Measurements from ENCODE around the gene PF4V1.

The PF4V1 gene, protein sequence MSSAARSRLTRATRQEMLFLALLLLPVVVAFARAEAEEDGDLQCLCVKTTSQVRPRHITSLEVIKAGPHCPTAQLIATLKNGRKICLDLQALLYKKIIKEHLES

DNA sequence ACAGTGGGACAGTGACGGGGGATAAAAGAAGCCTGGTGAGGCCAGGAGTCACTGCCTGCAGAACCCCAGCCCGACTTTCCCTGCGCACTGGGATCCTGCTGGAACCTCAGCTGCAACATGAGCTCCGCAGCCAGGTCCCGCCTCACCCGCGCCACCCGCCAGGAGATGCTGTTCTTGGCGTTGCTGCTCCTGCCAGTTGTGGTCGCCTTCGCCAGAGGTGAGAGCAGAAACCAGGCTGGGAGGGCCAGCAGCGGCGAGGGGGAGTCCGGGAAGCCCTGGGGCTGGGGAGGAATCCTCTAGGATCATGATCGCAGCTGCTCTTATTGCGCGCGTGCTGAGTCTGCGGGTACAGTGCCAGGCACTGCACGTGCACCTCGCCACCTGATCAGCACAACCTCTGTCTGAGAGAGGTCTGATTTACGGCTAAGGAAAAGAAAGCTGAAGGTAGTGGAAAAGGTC, at the start of gene PF4V1:
Gene PF4V1 (plus strand): TSS at position 51 of the 459 bp plus-strand sequence. CDS start 67 bp downstream, at position 118.
- no peak for DNase-seq (ENCODE audit: low spot score)

DNA sequence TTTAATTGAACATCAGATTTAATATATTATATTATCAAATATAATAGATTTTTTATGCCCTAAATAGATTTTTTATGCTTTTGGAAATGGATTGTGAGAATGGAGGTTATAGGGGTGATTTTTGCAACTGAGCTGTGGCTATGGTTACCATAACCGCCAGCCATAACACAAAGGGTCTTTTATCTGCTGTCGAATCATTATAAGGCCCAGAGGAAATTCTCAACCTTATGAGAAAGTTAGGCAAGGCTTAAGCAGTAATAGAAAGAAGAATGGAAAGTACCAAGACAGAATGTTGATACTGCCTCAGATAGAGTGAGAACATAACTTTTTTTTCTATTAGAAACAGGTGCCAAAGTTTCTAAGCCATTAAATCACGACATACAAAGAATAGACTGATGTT, 42.9 kb upstream of the PF4V1 start:
- no peak for DNase-seq (ENCODE audit: low spot score)

DNA sequence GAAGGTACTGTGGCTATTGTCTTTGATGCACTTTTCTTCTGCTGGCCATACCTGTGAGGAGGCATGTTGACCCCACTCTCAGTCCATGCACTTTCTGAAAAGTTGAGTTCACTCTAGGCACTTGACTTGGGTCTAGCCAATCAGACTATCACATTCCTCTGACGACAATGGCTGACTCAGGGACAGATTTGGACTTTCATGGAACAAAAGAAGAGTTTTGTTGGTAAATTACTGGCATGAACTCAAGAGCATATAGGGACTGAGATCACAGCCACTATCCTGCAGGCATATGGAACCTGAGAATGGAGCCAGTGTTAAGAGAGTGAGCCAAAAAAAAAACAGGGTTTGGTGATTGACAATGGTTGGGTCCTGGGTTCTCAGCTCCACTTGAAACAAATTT, 41.3 kb upstream of the PF4V1 start:
- DNase-seq (ENCODE audit: low spot score), result no peak

DNA sequence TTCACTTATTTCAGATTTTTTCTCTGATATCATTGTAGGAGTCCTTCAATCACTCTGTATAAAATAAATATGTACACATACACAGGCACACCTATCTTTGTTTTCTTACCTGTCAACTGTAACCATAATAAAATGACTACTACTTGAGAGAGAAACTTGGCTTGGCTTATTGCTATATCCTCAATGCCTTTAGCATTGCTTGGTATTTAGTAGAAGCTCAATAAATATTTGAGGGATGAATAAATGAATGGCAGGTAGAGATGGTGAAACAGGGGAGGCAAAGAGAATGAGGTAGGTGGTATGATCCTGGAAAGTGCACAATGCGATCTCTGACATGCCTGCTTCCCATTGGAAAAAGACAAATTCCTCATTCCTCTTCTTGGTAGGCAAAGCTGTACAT, 38.4 kb upstream of the PF4V1 start:
- DNase-seq (ENCODE audit: low spot score), result no peak

DNA sequence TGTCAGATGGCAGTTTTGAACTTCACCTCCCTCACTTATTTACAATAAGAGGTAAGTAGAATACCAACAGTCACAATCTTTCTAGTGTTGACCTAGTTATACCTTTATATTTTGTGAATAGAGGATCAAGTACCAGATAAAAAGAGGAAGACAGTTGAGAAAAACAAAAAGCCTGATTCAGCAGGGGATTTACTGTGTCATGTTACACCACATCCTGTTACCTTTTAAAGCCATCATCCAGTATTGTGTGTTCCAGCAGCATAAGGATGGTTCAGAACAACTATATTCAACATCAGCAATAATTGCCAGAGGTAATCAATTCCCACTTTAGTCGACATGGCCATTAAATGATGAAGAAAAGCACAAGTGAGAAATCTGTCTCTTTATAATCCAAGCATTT, 38.0 kb upstream of the PF4V1 start:
- peak; percentile 35 for DNase-seq (ENCODE audit: low spot score)

DNA sequence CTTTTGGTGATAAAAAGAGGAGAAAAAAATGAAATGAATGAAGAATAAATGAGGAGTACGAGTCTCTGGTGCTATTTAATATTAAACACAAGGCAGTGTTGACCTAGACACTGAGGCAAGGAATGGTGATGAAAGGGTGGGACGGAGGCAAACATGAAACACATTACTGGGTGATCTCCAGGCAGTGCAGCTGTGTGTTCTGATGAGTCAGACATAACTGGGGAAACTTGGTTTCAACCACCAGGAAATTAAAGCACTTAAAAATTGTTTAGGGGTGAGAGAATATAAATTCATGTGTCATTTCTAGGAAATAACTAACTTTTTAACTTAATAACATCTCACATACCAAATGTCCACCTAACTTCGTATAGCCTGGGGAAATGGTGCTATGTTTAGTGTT, 36.3 kb upstream of the PF4V1 start:
- no peak for DNase-seq (ENCODE audit: low spot score)

DNA sequence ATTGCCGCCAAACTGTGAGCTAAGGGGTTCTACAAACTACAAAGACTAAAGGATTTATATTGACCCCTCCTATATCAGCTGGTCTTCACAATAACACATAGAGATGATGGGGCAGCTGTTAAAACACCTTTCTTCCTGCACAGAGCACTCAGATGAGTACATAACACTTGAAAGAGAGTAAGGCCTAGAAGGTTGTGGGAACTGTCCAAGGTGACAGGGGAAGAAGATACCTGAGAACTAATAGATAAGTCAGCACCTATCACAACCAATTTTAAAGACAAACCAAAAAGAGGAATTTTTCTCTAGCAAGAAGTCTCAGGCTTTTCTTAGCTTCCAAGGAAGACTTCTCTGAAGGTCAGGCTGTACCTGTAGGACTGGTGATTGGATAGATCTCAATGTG, 35.8 kb upstream of the PF4V1 start:
- DNase-seq (ENCODE audit: low spot score), result no peak

DNA sequence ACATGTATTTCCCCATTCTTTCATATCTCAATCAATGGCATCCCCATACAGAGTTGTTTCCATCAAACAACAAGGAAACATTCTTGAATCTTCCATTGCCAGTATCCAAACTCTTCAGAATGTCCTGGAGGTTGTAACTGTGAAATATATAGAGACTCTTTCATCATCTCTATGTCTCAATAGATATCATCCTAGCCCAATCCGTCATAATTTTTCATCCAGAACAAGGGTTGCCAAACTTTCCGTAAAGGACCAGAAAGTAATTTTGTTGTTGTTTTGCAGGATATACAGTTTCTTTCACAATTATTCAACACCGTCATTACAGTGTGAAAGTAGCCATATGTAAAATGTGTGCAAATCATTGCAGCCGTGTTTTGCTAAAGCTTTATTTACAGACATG, 31.8 kb upstream of the PF4V1 start:
- no peak for DNase-seq (ENCODE audit: low spot score)

DNA sequence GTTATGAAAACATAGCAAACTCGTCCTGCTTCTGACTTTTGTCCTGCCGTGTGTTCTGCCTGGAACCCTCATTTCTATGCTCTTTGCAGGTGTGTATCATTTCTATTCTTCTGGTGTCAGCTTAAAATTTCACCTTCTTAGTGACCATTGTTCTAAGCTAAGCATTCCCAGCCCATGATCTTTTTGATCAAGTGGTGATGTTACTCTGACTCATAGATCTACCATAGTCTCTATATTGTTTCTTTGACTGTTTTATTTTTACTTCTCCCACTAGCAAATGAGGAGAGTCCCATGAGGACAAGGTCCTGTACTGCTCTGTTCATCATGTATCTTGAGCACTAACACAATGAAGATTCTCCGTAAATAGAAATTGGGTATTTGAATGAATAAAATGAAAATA, 30.7 kb upstream of the PF4V1 start:
- no peak for DNase-seq (ENCODE audit: low spot score)

DNA sequence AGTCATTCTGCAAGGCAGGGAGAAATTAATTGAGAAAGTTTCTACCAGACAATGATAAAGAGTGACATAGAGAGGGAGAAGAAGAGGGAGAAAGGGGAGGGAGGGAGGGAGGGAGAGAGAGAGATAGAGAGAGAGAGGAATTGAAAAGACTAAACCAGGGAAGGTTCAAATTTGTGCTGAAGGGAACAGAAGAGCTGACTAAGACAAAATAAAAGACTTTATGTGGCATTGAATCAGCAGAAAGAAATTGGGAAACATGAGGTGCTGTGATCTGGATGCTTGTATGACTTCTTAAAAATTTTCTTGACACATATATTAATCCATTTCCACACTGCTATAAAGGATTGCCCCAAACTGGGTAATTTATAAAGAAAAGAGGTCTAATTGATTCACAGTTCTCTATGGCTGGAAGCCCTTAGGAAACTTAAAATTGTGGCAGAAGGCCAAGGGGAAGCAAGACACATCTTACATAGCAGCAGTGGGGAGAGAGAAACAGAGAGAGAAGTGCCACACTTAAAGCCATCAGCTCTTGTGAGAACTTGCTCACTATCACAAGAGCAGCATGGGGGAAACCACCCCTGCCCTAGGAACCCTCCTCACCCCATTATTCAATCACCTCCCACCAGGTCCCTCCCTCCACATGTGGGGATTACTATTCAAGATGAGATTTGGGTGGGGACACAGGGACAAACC, 30.1 kb upstream of the PF4V1 start:
- DNase-seq (ENCODE audit: low spot score), result peak; percentile 35

DNA sequence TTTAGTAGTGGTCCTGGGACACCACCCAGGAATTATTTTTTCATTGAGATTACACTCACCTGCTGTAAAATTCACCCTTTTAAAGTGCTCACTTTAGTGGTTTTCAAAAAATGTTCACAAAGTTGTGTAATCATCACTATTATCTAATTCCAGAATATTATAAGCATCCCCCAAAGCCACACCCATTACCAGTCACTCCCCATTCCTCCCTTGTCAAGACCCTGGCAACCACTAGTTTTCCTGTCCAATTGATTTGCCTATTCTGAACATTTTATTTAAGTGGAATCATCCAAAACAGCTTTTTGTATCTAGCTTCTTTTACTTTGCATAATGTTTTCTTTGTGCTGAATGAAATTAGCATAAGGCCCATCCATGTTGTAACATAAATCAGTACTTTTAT, 29.3 kb upstream of the PF4V1 start:
- DNase-seq (ENCODE audit: low spot score), result no peak

DNA sequence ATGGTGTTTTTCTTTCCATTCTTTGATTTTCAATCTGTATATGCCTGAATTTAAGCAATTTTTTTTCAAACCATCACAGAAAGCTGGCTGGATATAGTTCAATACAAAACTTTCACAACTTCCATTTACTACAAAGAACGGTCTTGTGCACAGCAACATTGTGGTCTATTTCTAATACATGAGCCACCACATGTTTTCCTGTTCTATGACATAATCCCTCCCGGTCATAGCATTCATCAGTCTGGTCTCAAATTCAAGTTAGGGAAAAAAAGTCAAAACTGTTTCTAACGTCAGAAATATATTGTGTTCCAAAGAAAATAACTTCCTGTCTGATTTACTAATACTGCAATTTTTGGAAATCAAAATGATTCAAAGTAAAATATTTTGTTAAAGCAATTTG, 24.1 kb upstream of the PF4V1 start:
- DNase-seq (ENCODE audit: low spot score), result no peak

DNA sequence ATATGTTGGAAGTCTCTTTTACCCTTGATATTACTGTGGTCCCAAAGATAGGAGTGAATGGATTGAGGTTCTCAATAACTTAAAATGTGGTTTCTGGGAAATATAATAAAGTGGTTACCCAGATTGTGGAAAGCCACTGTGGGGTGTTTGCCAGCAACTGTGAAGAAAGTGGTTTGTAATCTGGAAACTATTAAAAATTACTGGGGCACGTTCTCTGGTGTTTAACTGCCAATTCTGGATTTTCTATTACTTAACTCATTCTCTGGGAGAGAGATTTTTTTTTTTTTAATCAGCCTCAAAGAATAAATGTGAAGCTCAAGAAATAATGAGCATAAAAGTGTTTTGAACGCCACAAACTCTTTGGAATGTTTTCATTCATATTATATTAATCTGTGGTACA, 21.5 kb upstream of the PF4V1 start:
- DNase-seq (ENCODE audit: low spot score), result no peak

DNA sequence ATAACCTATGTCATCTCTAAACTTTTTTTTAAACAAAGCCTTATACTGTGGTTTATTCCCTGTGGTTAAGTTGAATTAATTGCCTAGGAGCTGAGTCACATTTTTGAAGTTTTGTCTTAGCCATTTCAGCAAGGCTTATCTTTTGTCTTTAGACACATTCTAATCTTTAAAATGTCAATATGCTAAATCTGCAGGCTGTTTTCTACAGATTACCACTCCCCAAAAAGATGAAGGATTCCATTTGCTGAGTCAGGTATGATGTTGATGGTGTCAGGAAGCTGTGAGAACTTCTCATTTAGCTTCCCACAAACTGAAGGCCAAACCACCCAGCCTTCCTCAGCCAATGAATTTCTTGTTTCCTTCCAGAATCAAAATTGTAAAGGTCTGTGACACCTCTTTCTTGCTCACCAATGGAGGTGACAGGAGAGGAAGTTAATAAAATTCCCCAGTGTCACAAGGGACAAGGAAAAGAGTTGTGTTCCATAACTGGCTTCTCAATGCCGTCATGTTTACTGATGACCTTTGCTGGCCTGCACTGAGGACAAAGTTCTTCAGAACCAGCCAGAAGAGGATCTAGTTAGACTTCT, 20.4 kb upstream of the PF4V1 start:
- no peak for DNase-seq (ENCODE audit: low spot score)

DNA sequence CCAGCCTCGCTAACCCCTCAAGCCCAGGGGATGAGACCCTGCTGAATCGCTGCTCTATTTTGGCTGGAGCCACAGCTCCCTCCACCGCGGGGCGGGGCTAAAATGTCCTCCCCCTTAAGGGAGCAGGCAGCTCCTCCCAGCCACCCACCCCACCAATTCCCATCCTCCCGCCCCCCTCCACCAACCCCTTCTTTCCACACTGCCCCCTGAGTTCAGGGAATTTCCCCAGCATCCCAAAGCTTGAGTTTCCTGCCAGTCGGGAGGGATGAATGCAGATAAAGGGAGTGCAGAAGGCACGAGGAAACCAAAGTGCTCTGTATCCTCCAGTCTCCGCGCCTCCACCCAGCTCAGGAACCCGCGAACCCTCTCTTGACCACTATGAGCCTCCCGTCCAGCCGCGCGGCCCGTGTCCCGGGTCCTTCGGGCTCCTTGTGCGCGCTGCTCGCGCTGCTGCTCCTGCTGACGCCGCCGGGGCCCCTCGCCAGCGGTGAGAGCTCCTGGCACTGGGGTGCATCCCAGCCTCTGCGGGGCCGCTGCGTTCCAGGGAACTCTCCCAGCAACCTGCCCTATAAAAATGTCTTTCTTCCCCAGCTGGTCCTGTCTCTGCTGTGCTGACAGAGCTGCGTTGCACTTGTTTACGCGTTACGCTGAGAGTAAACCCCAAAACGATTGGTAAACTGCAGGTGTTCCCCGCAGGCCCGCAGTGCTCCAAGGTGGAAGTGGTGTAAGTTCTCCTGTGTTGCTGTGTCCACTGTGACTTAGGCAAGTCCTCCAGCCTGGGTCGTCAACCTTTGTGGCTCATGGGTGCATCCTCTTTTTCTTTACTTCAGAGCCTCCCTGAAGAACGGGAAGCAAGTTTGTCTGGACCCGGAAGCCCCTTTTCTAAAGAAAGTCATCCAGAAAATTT, 16.5 kb upstream of the PF4V1 start, which contains the start of gene CXCL6:
Gene CXCL6 (plus strand): TSS at position 306 of the 907 bp plus-strand sequence. CDS start 73 bp downstream, at position 379.
- DNase-seq (ENCODE audit: low spot score), result no peak

DNA sequence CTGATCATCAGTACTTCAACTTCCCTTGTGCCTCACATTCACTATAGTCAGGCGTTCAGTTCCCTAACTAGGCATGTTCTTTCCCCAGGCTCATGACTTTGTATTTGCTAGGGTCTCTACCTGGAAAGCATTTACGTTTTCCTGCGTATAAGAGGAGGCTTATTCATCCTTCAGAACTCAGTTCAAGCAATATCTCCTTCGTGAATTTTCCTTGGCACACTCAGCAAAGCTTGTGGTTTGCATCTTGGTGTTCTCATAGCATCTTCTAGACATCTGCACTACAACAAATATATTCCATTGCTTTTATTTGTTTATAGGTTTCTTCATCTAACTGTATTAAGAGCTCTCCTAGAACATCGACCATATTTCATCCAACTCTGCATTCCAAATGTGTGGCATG, 14.0 kb upstream of the PF4V1 start:
- DNase-seq (ENCODE audit: low spot score), result no peak

DNA sequence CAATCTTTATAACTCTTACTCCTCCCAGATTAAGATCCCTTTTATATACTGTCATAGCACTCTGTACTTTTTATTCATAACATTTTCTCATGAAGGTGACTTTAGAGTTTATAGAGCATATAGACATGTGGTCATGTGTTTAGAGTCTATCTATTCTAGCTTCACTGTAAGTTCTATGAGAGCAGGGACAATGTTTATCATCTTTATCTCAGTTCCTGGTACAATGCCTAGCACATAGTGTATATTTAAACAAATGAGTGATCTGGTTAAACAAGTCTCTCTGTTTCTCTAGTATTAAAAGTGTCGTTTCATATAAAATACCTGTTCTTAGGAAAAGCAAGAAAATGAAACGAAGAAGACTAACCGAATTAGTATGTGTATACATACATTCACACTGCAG, 13.4 kb upstream of the PF4V1 start:
- DNase-seq (ENCODE audit: low spot score), result no peak

DNA sequence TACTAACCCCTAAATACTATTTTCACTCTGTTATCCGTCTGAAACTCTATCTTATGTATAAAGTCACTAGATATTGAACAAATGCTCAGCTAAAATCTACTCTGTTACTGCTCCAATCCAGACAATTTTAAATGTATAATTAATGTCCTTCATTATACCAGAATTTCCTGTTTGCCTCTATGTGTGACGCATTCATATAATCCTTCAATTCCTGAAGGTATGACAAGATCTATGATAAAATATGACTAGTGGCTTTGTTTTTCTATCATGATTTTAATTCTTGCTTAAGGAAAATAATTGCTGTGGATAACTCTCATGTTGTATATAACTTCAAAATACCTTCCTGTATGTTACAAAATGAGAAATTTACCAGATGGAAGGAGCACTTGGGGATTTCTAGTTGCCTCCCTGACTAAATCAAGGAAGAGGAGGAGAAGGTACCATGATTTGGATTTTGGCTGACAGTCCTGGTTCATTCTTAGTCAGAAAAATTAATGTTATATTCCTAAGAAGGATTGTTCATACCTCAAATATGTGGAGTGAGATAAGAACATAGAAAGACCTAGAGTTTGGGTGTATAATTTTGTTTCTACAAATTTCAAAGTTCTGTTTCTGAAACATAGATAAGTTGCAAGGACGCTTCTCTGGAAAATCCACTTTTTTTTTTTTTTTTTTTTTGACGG, 11.7 kb upstream of the PF4V1 start:
- no peak for DNase-seq (ENCODE audit: low spot score)

DNA sequence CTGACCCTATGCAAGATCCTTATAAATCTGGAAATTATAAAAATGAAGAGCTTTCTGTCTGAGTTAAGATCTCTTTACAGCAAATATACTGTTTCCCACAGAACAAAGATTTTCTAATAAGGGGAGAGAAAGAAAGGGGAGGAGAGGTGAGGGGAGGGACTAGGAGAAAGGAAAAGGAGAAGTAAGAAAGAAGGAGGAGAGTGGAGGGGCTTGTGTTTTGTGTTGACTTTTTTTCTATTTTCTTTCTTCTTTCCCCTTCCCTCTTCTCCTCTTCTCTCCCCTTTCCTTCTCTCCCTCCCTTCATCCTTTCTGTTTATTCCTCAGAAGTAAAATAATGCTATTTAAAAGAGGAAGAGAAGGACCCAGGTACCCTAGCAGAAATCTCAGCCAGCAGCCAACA, 10.4 kb upstream of the PF4V1 start:
- no peak for DNase-seq (ENCODE audit: low spot score)

DNA sequence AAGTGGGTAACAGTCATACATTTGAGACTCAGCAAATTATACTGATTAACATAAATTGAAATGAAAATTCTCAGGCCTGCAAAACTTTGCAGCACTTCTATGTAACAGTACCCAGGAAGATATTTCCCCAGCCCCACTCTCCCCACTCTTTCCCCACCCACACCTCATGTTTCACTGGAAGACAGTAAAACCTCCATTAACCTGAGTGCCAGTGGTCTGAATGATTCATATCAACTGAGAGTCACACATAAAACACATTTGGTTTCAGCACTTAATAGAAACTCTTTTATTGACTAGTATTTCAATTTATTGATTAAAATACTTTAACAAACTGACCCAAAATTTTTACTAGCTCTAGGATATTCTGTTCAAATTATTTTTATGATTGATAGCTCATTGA, 9.7 kb upstream of the PF4V1 start:
- DNase-seq (ENCODE audit: low spot score), result no peak

DNA sequence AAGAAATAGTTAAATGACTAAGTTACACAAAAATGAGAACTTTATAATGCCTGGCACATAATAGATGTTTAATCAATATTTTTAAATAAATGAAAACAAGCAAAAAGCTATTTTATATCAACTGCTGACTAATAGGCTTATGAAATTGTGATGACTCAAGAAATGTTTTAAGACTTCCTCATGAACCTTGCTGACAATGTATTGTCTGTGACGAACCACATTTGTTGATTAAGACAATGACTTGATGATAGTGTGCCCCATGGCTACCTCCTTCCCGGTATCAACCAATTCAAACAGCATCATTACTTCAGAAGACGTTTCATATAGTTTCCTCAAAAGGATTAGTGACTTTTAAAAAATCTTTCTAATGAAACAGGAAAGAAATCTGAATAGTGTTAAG, 8.8 kb upstream of the PF4V1 start:
- no peak for DNase-seq (ENCODE audit: low spot score)

DNA sequence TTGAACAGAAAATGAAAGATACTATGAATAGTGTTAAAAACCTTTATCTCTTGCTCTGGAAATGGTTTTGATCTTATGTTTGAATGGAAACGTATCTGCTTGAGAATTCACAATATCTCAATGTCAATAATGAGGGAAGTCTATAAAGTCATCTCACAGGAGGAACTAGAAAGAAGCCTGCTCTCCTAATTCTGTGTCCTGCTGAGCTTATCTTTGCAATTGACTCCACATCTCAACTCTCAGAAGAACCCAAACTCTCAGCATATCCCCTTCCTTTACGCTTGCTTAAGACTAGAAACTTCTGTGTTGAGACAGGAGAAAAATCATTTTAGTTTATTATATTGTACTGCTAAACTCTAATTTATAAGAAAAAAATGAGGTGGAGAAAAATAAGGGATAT, 8.3 kb upstream of the PF4V1 start:
- DNase-seq (ENCODE audit: low spot score), result no peak
